Ovary (tissue), 9 donors: Measurements from ENCODE around the gene DRD3. TPM values are rescaled to one million over a fixed set of nuclear protein-coding genes. Genes with fewer than 3 reads are reported as not detected.

ENCODE experiments used
- DNase-seq, 5 donors: peaks; one replicate each; pipeline ENCODE4 v3.0.0-alpha.2; 2019 to 2020
- H3K27ac ChIP-seq, 2 donors: fragments of 200-600 bp; one replicate each; pipeline versions ENCODE4 v1.5.1 to v1.8.0; 2019 to 2022
- H3K27me3 ChIP-seq: fragments of 200-600 bp; one replicate; pipeline ENCODE4 v1.8.0; 2022
- H3K36me3 ChIP-seq: fragments of 200-600 bp; sonication (generic); one replicate; pipeline ENCODE4 v1.5.1; 2019
- H3K4me1 ChIP-seq: one replicate; pipeline ENCODE4 v1.8.1; 2013; ENCODE audit warnings: mild to moderate bottlenecking, moderate library complexity; ENCODE audit not compliant: insufficient read depth
- H3K4me3 ChIP-seq: fragments of 200-600 bp; sonication (generic); one replicate; pipeline ENCODE4 v1.5.1; 2017
- H3K9me3 ChIP-seq, 2 donors: fragments of 200-600 bp in 1 of 2; sonication (generic) in 1 of 2; one replicate each; pipeline versions ENCODE4 v1.5.1 to v1.8.1; 2013 to 2019; ENCODE audit warnings: mild to moderate bottlenecking in 1 of 2, moderate library complexity in 1 of 2
- CTCF ChIP-seq, 3 donors: fragments of 450-650 bp in 2 of 3; fragments of 200-600 bp in 1 of 3; IDR thresholded peaks; one replicate each; pipeline versions ENCODE4 v1.5.1 to v1.8.0; 2016 to 2022; ENCODE audit warnings: antibody characterized with exemption in 3 of 3, mild to moderate bottlenecking in 1 of 3
- EP300 ChIP-seq: sonication (generic); formaldehyde crosslinking; IDR thresholded peaks from one replicate; pipeline ENCODE4 v1.6.1; 2017; ENCODE audit warnings: antibody characterized with exemption
- POLR2A ChIP-seq: fragments of 450-650 bp; IDR thresholded peaks from one replicate; pipeline ENCODE4 v1.6.1; 2017; ENCODE audit warnings: antibody characterized with exemption, mild to moderate bottlenecking, moderate library complexity
- WGBS, 3 donors: extraction: QIAGEN DNeasy Blood & Tissue Kit in 1 of 3; methylation state at CpG; one replicate each; pipeline versions ENCODE4 v1.1.5 to v1.1.7; 2013 to 2017; 5-methylcytosine and 5-hydroxymethylcytosine counted together
- intact Hi-C, 4 donors: fragments of 100-400 bp; cut with DNase I; formaldehyde crosslinking; loops; one replicate each; pipeline versions ENCODE4 v1.11.0 to v1.15.1; 2022 to 2023
- polyA plus RNA-seq, 2 donors: library from polyadenylated mRNA; stranded (reverse); fragments of 200-250 nt in 1 of 2; fragments of 350-450 nt in 1 of 2; fragmentation: Illumina TruSeq in 1 of 2; extraction: RNeasy Lipid Tissue Mini Kit (QIAGEN cat#74804) in 1 of 2; gene quantifications; one replicate each; pipeline ENCODE4 v1.2.3, GENCODE V29; 2013 to 2014
- total RNA-seq, 7 donors: library from RNA; depleted of rRNA in 2 of 7; stranded (reverse); fragments of >200 nt in 2 of 7; fragmentation: NEBNext Ultra II Directional in 3 of 7; extraction: Animal tissue kit (Norgen Biotek cat#: 25700) in 3 of 7; gene quantifications; one replicate each; pipeline versions ENCODE4 v1.1.0 to v1.2.4, GENCODE V29; 2016 to 2023
- donor health status: DM: no; HTN: no; CAD: no; lungs with moderate emphysema.
- donor health status: DM: no; HTN: no; CAD: no.
- donor health status: Bipolar disorder and iron deficiency.
- donor health status: DM: yes; HTN: yes; CAD: no.
- donor health status: DM: no; HTN: no; CAD: no.
- donor health status: DM: yes; HTN: yes; CAD: no.

DRD3 gene
- total and polyA plus RNA-seq, 9 donors: not detected

DNA sequence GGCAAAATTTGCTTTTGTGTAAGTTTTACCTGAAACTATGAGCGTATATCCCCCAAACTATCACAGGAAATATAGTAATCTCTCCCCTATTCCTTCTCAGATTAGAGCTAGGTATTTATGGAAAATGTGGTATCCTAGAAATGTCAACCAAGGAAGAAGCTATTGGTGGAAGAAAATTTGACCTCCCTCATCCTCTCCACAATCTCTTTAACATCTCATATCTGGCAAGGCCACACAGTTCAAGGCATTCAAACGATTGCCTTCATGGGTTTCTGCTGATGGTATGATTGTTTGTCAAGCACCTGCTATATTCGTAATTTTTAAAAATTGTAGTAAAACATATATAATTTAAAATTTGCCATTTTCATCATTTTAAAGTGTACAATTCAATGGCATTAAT, 27.5 kb upstream of the DRD3 start:
- H3K36me3 ChIP-seq: no peaks in the 10 kb centered on the region
- H3K4me3 ChIP-seq: no peak overlapping the region
- H3K4me1 ChIP-seq: no peaks in the 10 kb centered on the region
- DNase-seq: no peak
- TF ChIP-seq CTCF (IDR thresholded peaks at IDR 0.05): no peak
- no peak for TF ChIP-seq POLR2A
- TF ChIP-seq EP300: no peak
- 75 to 84% (median 76%) methylated on average over 3 of the region's 3 CpGs for WGBS, 3 donors
- H3K27me3 ChIP-seq: no peaks in the 10 kb centered on the region
- no peak overlapping the region for H3K27ac ChIP-seq
- intact Hi-C loops: no loop called here
- no peaks in the 10 kb centered on the region for H3K9me3 ChIP-seq

GRCh38 chr3:114205541-114205940, 26.7 kb upstream of the DRD3 start:
- no peak for DNase-seq
- Histone ChIP-seq H3K9me3 (no peaks in the 10 kb centered on the region), H3K36me3 (no peaks in the 10 kb centered on the region), H3K4me1 (no peaks in the 10 kb centered on the region), H3K4me3 (no peak overlapping the region), H3K27ac (no peak overlapping the region), H3K27me3 (no peaks in the 10 kb centered on the region)
- no peak for TF ChIP-seq POLR2A
- no peak for TF ChIP-seq CTCF (IDR thresholded peaks at IDR 0.05)
- no peak for TF ChIP-seq EP300
- intact Hi-C loops: no loop called here
- WGBS, 3 donors: 62 to 70% (median 65%) methylated on average over 2 of the region's 2 CpGs

GRCh38 chr3:114194750-114195149, 15.9 kb upstream of the DRD3 start:
- no peak overlapping the region for H3K4me3 ChIP-seq
- H3K27me3 ChIP-seq: no peaks in the 10 kb centered on the region
- no peak overlapping the region for H3K27ac ChIP-seq
- no peak for DNase-seq
- H3K4me1 ChIP-seq: no peaks in the 10 kb centered on the region
- H3K9me3 ChIP-seq: no peaks in the 10 kb centered on the region
- H3K36me3 ChIP-seq: no peaks in the 10 kb centered on the region
- intact Hi-C loops: no loop called here
- TF ChIP-seq POLR2A: no peak
- 84 to 98% (median 86%) methylated on average over 1 of the region's 1 CpG for WGBS, 3 donors

- Histone ChIP-seq H3K4me1 (no peaks in the 10 kb centered on the region), H3K36me3 (no peaks in the 10 kb centered on the region), H3K27me3 (no peaks in the 10 kb centered on the region), H3K27ac (no peak overlapping the region), H3K4me3 (no peak overlapping the region), H3K9me3 (no peaks in the 10 kb centered on the region)
- intact Hi-C loops: no loop called here
- no peak for TF ChIP-seq CTCF (IDR thresholded peaks at IDR 0.05)
- TF ChIP-seq EP300: no peak
- TF ChIP-seq POLR2A: no peak
- no peak for DNase-seq
Measured at GRCh38 chr3:114192136-114192535, 13.3 kb upstream of the DRD3 start.

DNA sequence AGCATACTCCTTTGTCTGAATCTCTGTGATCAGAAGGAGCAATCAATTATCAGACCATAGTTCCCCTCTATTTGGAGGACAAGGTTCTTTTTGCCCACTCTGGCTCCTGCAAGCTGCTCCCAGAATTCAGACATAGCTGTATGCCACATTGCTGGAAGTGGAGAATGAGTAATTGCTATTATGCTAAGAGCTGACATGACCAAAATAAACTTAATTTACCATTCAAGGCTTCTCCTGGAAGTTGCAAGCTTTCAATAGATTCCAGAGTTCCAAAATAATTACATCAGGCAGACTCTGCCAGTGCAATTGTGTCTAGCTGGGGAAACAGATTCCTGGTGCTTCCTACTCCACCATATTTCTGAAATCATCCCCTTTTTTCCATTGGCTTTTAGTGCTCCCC, 7.6 kb upstream of the DRD3 start:
- Histone ChIP-seq H3K27ac (no peak overlapping the region), H3K4me1 (no peaks in the 10 kb centered on the region), H3K27me3 (no peaks in the 10 kb centered on the region), H3K36me3 (no peaks in the 10 kb centered on the region), H3K9me3 (no peaks in the 10 kb centered on the region), H3K4me3 (no peak overlapping the region)
- TF ChIP-seq CTCF (IDR thresholded peaks at IDR 0.05) (no peak), EP300 (no peak), POLR2A (no peak)
- DNase-seq: no peak
- intact Hi-C loops: no loop called here
